NOMO-1 (cell line): Measurements from ENCODE around the gene SPATS2L.

ENCODE experiments used
- DNase-seq, 2 experiments: peaks; one replicate each; lab custom pipeline; 2025; ENCODE audit not compliant: unreplicated experiment in 2 of 2; lab: John Stamatoyannopoulos, UW

Gene SPATS2L

GRCh38 chr2:200317975-200318374 lies 11.5 kb downstream of the SPATS2L start:
- no peak for DNase-seq

GRCh38 chr2:200318940-200319435 lies 12.5 kb downstream of the SPATS2L start:
- DNase-seq = no peak

DNA sequence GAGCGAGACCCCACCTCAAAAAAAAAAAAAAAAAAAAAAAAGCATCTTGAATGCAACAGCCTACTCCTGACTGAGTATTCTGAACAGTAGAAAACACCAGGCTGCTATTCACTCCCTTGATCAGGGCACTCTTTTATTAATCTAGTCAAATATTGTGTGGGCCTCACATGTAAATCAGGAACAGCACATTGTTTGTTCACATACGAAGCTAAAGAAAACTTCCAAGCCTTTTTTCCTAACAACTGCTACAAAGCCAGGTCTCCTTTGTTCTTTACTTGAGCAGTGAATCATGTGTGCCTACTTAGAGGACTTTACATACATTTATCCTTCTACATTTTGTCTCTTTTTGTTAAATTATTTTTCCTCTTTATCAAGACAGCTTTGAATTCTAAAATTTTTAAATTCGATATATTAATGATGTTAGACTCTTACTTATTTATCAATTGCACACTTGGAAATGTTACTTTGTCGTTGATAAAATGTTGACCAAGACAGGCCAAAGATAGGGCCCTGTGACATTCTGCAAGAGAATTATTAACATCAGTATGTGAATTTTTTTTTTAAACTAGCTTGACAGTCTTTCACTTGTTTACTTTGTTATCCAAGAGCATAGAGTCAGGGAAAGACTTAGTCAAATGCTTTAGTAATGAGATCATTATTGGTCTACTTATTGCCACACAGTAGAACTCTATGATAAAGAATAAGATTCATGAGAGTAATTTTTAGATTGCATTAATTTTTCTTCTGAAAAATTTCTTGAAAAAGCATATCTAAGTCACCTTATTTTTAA lies 13.2 kb downstream of the SPATS2L start:
- no peak for DNase-seq

- DNase-seq = no peak
Measured at GRCh38 chr2:200320344-200320743, 13.9 kb downstream of the SPATS2L start.

- DNase-seq = no peak
Measured at GRCh38 chr2:200320991-200321390, 14.5 kb downstream of the SPATS2L start.

DNA sequence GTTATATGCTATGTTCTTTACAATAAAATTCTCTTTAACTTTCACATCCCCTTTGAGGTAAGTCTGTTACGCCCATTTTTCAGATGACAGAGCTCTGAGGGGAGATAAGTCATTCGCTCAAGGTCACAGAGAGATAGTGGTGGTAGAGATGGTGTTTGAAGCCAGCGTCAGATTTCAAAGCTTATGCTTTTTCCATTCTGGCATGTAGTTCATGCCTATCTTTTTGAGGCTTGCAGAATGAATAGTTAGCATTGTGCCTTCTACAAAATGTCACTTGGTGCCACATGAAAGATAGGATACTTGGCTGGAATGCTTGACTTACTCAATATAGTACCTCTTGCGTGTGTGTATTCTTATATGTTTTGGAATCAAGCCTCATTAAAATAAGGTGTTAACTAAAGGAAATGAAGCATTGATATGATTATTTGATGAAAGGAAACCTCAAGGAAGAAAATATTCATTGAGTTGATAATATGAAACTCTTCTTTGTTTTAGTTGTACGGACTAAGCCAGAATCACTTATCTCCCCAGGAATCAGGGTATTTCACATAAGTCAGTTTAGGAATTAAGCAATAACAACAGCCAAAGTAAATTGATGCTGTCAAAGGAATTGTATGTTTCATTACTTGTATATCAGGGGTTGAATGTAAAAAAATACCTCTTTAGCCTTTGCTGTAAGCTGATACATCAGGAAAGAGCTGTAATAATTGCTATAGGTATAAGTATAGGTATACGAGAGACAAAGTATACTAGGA lies 15.5 kb downstream of the SPATS2L start:
- DNase-seq = no peak

DNA sequence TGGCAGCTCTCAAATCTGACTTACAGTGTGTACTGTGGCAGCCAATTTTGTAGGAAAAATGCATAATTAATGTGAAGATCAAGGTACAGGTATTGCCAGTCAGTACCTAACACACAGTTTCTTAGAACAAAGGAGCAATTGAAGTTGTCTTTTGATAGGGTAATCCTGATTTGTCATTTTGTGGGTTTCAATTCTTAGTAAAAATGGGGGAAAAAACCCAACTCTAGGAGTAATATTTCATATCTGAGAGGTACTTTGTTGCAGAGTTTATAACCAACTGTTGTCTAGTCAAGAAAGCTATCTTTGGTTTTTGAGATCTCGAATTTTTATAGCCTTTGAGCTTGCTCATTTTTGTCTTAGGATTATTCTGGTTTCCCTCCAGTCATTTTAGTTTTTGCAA lies 16.1 kb downstream of the SPATS2L start:
- DNase-seq = no peak

- no peak for DNase-seq
Measured at GRCh38 chr2:200324362-200324761, 17.9 kb downstream of the SPATS2L start.

DNA sequence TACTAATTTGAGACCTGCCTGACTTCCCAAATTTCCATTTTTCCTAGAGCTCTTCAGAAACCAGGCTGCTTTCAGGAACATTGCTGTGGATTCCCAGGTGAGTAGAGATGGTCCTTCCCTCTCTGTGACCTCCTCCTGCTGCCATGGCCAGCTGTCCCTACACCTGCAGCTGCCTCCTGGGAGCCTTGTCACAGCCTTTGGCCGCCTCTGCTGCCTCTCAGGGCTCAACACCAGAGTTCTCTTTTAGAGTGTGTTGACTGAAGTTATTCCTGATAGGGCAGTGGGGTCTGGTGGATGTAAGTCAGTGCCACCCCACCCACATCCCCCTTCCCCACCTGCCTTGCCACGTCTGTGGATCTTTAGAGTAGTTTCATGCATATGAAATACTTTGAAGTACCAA lies 22.9 kb downstream of the SPATS2L start:
- DNase-seq = no peak

GRCh38 chr2:200329798-200330197 lies 23.3 kb downstream of the SPATS2L start:
- DNase-seq = no peak

- DNase-seq = no peak
Measured at GRCh38 chr2:200330351-200331060, 24.0 kb downstream of the SPATS2L start.

GRCh38 chr2:200331061-200331400 lies 24.5 kb downstream of the SPATS2L start:
- no peak for DNase-seq

DNA sequence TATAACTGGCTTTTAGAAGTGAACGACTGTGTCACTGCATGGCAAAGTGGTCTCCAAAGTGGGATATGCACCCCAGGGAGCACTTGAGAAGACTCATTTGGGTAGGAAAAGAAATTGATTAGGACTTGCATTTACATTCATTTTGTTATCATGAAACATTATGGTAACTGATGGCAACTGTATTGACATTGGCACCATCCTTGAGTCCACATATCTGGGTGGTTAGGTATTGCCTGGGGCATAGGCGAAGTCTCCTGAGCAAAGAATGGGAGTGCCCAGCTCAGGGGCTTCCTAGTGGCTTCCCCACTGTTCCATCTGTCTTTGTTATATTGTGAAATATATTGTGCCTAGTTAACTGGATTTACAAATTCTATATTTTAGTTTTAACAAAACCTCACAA lies 29.2 kb downstream of the SPATS2L start:
- DNase-seq = no peak

DNA sequence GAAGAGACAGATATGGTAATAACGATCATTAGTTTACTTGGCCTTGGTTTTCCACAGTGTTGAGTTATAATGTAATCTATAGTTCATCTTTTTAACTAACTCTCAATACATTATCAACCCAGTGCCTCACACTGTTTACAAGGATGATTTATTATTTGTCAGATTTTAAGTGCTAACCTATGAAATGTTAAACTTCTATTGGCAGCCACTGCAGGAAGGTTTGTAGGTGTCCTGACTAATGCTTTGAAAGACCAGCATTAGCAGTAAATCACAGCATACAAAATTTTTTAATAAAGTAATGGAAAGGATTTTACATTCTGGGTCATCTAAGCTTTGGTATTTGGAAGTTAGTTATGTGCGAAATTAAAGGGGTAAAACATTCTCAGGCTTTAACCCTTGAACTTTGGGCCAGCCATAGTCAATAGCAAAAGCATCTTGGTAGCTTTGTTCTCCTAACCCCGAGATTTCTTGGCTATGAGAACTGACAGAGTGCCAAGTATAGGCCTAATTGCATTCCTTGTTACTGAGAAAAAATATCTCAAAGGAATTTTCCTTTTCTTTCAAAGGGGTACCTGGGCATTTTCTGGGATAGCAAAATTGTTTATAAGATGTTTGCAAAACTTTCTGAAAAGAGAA lies 30.6 kb downstream of the SPATS2L start:
- DNase-seq = no peak

DNA sequence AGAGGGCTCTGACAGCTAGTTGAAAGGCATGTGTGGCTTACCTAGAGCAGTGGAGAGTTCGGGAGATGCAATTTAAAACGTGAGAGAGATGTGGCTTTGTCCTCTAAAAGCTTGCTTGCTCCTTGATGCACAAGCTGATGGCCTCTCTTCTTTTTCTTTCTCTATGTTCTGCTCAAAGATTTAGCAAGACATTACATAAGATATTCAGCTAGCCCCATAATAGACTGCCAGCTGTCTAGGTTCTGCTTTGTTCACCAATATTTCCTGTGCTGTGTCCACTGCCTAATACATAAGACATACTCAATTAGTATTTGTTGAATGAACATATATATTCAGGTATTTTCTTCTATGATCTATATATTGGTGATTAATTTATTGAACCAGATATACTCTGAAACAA lies 31.1 kb downstream of the SPATS2L start:
- peak in 1 of 2 experiments; percentile 23 for DNase-seq

GRCh38 chr2:200338692-200339091 lies 32.2 kb downstream of the SPATS2L start:
- peak in 1 of 2 experiments; percentile 2 for DNase-seq

GRCh38 chr2:200340508-200341224 lies 34.2 kb downstream of the SPATS2L start:
- DNase-seq = no peak

- DNase-seq = no peak
Measured at GRCh38 chr2:200341376-200341775, 34.9 kb downstream of the SPATS2L start.

DNA sequence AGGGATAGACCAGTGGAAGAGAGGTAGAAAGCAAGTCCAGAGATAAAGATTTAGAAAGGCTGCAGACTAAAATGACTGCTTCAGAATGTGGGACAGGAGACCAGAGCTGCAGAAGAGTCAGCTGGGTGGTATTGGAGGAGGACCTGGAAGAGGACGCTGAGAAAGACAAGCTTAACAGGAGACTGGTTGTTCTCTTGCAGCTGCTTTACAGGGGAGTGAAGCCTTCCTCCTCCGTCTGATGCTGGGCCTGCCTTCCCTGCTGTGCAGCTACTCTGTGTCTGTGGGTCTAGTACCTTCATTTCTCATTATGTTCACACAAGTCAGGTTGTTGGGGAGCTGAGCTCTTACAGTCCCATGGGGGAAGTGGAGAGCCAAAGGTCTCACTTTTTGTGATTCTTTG lies 35.7 kb downstream of the SPATS2L start:
- no peak for DNase-seq

DNA sequence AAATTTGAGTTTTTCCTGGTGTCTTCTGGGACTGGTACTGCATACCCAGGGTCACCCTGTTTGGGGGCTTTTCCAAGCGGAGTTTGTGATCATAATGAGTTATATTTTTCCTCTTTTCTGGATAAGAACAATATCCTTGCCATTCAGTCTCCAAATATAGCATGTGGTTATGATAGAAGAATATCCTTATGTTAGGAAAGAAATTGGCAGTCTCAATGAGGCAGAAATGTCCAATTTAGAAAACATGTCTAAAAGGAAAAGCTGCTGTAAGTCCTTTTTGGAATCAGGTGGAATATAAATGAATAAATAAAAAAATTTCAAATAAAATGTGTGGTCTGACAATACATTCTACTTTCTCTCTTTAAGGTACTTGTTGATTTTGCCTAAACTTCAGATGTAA lies 36.2 kb downstream of the SPATS2L start:
- DNase-seq = no peak
